HG03135 (cell line): ENCODE results near the gene ARMC9.
A peak's percentile ranks its signal among the peaks of the same experiment; 100 is the strongest.
"Not testable (repeated sequence)": the region's sequence is repeated elsewhere in the genome, so short reads cannot be mapped to it uniquely, and the experiment has no call there.

ENCODE experiments used
- ATAC-seq: cut with Tn5 transposase; IDR thresholded peaks from one replicate; pipeline ENCODE4 v1.9.1; 2021; ENCODE audit warnings: mild to moderate bottlenecking, moderate library complexity; ENCODE audit not compliant: unreplicated experiment

The ARMC9 gene

DNA sequence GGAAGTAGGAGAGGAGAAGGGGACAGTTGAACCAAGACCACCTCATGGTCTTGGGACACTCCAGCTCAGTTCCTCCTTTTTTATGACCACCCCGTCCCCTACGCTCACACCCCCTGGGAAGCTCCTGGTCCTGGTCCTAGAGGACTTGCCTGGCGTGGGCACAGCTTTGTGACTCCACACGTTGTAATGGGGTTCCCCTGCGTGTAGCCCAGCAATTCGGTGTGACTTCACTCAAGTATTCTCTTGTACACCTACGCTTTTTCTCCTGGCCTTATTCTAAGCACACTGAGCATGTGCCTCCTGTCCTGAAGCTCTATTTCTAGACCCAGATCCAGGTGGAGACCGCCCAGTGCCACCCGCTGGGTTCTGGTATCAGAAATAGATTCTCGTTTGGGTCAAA, 161.0 kb downstream of the ARMC9 start:
- ATAC-seq: no peak

DNA sequence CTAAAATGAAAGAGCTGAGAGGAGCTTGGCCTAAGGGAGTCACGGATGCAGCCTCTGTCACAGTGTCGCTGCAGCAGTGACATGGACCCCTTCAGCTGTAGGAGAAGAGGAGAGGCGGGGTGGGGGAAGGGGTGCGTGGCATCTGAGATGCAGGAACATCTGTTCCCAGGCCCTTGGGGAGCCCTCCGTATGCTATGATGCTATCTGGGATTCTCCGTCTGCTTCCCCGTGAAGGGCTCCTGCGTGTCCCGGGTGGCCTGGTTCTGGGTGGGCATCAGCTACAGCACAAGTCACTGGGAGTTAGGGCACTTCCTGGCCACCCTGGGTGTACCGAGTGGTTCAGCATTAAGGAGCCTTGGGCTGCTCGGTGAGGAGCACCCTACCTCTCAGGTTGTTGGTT, 161.5 kb downstream of the ARMC9 start:
- no peak for ATAC-seq

DNA sequence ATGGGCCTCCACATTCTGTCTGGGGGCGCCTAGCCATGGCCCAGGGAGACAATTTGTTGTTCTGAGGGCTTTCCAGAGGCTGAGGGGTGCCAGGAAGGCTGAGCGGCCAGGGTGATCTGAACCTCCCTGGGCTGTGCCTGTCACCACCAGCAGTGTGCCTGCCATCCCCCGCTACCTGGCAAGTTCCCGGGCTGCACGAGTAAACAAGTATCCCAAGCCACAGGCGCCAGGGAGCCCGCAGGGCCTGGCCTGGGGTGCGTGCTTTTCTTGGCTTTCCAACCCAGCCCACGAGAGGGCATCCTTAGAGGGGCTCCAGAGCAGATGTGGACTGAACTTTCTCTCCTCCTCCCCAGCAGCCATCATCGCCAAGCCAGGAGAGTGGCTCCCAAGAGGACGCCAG, 162.0 kb downstream of the ARMC9 start:
- ATAC-seq: no peak

DNA sequence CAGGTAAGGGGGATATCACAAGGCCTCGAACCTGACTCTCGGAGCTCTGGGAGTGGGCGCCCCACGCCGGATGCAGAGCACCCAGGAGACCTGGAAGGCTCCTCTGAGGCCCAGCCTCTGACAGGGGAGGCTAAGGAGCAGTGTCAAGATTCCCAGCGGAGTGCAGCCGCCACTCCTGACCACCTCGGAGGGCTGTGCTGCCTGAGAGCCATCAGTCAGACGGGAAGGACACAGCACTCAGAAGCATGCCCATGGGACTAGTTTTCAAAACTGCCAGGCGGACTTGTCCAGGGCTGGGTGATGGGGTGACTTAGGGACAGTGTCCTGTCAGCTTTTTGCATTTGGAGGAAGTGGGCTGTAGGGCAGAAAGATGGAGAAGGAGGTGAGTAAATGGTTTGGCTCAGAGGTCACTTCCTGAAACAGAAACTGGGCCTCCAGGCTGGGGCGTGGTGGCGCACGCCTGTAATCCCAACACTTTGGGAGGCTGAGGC, 162.5 kb downstream of the ARMC9 start:
- ATAC-seq: no peak

DNA sequence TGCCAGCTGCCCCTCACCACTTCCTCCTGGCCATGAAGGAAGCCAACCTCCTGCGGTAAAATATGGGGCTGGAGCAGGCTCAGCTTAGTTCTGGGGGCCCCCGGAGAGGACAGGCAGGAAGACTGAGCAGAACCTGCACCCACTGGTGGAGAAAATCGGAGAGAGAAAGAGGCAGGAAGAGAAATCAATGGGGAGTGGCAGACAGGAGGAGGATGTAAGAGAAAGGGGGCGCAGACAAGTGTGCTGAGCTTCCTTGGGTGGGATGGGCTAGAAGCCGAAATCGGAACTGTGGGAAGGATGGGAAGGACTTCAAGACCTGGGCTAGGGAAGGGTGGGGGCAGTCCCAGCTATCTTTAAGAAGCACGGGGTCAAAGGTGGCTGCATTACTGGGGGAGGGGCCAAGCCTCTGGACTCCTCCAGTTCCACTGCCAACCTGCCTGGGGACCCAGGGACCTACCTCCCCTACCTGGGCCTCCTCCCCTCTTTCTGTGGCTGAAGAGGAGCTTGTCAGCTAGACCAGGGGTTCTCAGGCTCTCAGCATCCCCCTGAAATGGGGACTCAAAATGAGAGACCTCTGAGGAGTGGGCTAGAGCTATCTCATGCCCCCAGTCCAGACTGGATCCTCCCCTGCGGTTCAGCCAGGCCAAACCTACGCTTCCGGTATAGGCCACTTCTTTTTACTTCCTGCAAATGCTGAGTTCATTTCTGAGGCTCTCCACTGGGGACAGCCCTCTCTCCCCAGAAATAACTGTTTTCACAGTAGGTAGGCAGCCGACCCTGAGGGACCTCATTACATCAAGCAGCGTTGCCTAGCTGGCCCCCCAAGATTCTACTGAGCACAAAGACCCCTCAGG, 163.5 kb downstream of the ARMC9 start:
- ATAC-seq: peak; percentile 95

DNA sequence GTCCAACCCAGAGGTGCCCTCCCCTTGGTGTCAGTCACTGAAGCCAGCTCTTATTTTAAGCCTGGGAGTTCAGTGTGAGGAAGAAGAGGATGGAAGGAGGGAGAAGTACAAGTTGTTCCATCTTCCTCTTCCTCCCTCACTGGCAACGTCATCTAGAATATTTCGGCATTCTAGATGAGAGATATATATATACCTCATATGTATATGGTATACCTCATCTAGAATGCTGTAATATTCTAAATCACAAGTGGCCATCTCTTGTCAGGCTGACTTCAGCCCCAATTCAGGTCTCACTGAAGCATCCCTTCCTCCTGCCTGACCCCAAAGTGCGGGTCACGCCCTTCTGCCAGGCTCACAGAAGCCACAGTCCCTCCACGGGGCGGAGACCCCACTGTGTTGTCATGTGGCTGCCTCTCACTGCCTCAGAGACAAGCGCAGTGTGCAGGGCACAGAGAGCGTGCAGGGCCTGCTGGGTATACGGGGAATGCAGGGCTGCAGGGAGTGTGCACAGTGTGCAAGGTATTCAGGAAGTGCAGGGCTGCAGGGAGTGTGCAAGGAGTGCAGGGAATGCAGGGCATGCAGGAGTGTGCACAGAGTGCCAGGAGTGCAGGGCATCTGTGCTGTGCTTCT, 164.2 kb downstream of the ARMC9 start:
- ATAC-seq: no peak

DNA sequence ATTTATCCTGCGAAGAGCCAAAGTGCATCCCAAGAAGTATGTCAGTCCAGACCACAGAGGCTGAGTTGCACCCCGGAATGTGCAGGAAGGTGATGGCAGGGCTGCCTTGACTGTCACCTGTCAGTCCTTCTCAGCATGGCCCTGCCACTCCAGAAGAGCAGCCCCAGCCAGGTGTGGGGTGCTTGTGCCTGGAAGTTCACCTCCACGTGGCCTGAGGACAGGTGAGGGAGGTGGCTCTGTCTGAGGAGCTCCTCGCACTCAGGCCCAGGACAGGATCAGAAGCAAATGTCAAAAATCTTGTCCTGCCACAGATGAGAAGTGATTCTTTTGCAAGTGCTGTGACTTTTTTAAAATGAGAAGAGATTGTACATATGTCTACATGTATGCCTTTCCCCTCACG, 165.6 kb downstream of the ARMC9 start:
- ATAC-seq: no peak

DNA sequence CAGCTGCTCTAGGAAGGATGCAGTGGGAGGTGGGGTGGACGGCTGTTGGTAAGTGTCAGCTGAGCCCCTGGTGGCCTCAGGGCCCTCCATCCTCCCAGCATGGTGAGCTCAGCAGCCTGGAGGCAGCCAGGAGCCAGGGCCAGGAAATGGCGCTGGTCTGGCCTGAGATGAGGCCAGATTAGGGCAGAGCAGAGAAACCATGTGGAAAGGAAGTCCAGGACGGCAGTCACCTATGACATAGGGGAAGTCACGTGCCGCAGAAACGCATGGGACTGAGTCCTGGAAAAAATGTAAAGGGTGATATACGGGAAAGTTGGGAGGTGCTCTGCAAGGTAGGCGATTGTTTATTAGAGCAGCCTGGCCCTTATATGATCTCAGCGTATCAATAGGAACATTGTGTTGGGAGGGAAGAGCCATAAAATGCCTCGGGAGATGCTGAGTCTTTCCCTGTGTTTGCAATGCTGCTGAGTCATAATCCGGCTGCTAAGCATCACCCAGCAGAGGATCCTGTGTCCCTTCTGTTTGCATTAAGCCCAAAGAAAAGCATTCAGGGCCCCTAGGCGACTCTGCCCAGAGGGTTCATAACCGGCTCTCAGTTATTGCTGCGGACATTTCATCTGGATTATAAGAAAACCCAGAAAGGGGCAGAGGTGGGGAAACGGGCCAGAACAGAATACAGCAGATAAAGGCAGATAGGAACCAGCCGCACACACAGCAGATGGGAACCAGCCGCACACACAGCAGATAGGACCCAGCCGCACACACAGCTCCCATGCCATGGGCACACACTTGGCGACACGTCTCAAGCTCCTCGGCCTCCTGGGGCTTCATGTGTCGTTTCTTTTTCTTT, 166.8 kb downstream of the ARMC9 start:
- ATAC-seq: no peak

DNA sequence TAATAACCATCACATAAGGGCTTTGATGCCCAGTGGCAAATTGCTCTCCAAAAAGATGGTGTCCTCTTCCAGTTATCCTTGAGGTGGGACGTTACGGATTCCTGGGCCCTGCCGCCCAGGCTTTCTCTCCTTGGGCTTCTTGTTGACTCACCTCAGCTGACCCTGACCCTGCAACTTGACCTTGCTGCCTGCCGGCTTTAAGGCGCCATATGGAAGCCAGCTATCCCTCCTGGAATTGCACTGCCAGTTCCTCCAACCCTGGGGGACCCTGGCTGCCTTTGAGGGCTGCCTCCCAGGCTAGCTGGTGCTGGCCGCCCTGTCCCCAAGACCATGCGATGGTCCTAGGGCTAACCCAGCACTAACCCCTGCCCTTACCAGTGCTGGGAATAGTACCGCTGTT, 168.7 kb downstream of the ARMC9 start:
- ATAC-seq: no peak

DNA sequence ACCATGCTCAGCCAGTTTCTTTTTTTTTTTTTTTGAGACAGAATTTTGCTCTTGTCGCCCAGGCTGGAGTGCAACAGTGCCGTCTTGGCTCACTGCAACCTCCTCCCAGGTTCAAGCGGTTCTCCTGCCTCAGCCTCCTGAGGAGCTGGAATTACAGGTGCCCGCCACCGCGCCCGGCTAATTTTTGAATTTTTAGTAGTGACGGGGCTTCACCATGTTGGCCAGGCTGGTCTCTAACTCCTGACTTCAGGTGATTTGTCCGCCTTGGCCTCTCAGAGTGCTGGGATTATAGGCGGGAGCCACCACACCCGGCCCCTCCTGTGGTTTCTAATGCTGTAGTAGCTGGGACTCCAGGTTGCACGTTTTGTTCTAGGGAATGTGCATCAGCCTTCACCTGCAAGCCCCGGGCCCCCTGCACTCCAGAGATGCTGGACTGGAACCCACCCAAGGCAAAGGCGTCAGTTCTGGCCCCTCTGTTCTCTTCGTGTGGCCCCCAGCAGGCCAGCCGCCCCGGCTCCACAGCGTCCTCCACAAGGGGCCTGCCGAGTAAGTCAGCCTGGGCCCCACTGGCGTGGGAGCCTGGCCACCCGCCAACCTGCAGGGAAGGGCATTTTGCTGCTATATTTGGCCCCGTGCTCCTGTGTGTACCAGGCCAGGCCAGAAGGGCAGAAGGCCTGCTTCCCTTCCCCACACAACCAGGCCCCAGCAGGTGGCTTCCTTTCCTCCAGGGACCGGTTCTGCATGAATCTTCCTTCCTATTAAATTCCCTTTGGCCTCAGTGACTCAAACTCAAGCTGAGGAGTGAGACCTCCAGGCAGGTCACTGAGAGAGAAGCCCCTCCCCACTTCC, 171.4 kb downstream of the ARMC9 start:
- ATAC-seq: no peak

DNA sequence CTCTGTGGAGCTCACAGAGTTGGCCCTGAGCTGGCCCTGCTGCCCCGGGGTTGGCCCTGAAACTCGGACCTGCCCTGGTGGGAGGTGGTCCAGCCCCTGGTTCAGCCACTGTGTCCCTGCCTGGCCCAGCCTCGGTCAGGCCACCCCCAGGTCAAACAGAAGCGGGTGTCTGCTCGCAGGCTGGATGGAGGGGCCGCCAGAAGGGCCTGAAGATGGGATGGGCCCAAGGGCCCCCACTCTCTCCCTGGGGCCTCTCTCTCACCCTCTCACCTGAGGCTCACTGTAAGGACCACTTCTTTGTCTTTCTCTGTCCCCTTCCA, 172.0 kb downstream of the ARMC9 start:
- ATAC-seq: no peak

DNA sequence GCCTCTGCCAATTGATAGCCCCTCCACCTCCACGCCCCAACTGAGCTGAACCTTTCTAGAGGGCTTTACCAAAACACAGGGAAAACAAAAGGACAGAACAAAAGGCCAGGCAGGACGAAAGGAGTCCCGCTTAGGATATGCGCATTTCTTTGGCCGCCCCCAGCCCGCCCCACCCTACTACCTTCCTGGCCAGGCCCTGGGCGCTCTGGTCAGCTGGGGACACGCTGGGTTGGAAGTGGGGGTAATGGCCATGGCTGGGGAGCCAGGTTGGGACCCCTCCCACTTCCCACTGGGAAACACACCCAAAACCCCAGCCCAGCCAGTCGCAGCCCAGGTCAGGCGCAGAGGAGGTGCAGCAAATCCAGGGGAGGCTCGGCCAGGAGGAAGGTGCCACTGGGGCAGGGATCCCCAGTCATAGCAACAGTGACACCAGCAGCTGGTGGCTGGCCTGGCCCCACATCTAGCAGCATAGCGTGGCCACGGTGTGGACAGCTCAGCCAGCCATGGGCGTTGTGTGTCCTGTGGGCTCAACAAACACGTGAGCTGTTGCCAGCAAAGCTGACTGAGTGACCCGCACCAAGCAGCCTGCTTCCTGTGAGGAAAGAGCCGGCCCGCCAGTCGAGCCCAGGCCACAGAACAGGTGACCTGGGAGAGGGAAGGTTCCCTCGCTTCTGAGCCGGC, 172.5 kb downstream of the ARMC9 start:
- ATAC-seq: no peak

DNA sequence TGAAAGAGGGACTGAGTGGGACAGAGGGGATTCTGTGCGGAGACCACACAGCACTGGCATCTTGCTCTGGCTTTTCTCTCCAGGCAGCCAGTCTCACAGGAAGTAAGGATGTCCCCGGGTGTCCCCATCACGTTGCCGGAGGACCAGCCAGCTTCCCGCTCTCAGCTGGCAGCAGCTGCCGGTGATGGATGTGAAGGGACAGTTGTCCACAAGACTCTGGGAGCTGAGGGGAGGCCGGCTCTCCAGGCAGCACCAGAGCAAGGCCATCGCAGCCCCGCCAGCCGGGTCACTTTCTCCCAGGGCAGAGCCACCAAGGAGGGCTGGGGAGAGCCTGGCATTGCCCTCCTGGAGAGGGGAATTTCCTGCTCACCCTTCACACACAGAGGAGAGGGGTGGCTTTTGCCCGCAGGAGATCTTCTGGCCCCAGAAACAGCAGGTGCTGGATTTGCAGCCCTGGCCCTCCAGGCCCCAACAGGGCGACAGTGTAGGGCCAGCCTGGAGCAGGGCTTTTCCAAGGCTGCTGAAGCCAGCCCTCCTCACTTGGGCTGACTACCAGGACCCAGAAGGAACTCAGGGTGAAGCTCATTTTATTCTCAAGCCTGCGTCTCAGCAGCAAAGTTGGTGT, 173.1 kb downstream of the ARMC9 start:
- ATAC-seq: no peak

DNA sequence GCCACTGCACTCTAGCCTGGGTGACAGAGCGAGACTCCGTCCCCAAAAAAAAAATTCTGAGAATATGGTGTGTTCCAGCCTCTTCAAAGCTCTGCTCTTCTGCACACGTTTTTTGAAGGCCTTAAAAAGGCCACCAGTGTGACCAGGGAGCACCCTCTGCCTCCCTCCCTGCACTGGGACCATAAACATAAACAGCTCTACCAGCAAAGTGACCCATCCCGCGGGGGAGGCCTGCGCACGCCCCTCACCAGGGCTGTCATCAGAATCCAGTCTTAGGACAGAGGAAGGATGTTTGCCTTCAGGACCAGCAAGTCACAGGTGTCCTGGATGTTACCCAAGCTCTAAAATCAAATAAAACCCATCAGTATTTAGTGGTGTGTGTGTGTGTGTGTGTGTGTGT, 173.9 kb downstream of the ARMC9 start:
- ATAC-seq: no peak

DNA sequence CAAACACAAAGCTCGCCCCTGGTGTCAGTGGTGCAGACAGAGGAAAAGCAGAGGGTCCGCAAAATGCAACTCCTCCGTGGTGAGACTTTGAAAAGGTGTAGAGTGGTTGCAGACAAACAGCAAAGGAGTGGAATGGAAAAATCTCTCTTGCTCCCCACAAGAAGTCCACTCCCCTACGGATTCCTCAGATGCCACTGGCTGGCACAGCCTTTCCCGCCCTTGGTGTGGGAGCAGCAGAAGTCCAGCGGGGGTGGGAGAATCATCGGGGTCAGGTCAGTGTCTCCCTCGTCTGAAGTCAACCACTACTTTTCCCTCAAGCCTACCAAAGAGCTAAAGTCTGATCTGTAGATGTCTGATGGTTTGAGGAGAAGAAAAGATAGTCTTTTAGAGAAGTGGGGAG, 174.8 kb downstream of the ARMC9 start:
- no peak for ATAC-seq

DNA sequence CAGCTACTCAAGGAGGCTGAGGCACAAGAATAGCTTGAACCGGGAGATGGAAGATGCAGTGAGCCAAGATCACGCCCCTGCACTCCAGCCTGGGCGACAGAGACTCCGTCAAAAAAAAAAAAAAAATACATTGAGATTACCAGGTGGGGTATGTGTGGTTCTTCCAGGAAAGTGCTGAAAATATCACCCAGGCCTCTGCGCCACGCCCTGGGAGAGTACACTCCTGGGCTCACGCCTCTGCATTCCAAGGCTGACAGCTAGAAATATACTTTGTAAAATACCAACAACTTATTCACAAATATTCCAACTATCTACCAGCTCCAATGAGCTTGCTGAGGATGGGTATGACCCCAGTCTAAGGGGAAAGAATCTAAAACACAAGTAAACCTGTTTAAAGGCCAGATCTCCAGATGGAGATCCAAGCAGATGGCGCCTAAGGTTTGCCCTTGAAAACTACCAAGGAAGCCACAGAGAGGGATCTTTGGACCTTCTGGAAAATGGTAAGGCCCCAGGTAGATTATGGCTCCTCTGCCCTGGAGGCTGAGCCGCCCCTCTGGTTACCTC, 175.4 kb downstream of the ARMC9 start:
- ATAC-seq: no peak

DNA sequence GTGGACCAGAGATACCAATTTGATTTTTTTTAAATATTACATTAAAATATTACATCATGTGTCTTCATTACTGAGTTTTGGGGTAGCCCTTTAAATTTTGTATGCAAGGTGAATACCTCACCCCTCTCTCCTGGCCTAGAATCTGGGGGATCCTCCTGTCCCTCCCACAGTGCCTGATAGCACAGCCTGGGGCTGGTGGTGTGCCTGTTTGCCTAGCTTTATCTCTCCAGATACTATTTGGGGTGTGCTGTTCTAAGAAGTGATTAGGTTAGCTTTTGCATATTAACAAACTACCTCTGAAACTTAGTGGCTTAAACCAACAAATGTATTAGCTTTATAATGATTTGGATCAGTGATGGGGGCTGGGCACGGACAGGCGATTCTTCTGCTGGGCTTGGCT, 176.3 kb downstream of the ARMC9 start:
- ATAC-seq: no peak

DNA sequence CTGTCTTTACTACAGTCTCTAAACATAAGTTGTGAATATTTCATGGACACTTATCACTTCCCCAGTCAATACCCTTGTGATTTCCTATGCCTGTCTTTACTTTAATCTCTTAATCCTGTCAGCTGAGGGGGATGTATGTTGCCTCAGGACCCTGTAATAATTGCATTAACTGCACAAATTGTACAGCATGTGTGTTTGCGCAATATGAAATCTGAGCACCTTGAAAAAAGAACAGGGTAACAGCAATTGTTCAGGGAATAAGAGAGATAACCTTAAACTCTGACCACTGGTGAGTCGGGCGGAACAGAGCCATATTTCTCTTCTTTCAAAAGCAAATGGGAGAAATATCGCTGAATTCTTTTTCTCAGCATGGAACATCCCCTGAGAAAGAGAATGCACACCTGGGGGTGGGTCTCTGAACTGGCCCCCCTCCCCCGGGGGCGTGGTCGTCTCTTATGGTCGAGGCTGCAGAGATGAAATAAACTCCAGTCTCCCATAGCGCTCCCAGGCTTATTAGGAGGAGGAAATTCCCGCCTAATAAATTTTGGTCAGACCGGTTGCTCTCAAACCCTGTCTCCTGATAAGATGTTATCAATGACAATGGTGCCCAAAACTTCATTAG, 177.7 kb downstream of the ARMC9 start:
- ATAC-seq: not testable (repeated sequence)

DNA sequence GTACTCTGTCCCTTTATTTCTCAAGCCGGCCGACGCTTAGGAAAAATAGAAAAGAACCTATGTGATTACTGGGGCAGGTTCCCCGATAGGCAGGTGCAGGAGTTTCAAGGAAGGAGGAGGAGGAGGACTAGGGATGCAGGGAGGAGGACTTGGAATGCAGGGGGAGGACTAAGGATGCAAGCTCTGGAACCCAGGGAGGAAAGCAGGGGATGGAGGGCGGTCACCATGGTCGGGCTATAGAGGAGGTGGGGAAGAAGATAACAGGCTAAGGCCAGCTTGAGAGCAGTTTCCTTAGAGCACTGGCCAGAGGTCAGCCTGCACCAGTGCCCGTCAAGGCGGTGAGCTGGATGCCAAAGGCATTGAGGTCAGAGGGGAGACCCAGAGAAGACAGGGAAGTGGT, 178.4 kb downstream of the ARMC9 start:
- no peak for ATAC-seq
